NCI-H2081 treated with DMSO at 0.1 percent for 48 hours (cell line): ENCODE measurements around the gene PDE7B.

Experiments used
- DNase-seq: peaks from one replicate; lab custom pipeline; 2025; lab: John Stamatoyannopoulos, UW

Gene PDE7B

DNA sequence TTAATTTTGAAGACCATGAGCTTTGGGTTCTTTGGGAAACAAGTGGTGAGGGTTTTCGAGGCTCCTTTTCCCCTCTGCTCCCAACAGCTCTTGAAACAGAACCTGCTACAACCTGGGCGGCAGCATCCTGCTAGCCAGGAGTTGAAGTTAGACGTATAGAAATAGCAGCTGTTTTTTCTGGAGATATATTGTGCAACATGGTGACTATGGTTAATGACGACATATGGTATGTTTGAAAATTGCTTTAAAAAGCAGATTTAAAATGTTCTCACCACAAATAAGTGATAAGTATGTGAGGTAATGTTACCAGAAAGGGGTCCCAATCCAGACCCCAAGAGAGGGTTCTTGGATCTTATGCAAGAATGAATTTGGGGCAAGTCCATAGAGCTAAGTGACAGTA, 138.9 kb downstream of the PDE7B start:
- DNase-seq, result no peak

DNA sequence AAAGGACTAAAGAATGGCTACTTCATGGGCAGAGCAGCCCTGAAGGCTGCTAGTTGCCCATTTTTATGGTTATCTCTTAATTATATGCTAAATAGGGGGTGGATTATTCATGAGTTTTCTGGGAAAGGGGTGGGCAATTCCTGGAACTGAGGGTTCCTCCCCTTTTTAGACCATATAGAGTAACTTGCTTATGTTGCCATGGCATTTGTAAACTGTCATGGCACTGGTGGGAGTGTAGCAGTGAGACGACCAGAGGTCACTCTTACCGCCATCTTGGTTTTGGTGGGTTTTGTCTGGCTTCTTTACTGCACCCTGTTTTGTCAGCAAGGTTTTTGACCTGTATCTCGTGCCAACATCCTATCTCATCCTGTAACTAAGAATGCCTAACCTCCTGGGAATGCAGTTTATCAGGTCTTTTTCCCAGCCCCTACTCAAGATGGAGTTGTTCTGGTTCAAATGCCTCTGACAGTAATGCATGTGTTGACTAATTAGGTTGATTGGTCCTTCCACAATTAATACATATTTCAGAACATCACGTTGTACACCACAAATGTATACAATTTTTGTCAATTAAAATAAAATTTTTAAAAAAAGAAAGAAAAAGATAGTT, 139.5 kb downstream of the PDE7B start:
- DNase-seq, result no peak

- no peak for DNase-seq
Measured at GRCh38 chr6:135992739-135993138, 141.2 kb downstream of the PDE7B start.

DNA sequence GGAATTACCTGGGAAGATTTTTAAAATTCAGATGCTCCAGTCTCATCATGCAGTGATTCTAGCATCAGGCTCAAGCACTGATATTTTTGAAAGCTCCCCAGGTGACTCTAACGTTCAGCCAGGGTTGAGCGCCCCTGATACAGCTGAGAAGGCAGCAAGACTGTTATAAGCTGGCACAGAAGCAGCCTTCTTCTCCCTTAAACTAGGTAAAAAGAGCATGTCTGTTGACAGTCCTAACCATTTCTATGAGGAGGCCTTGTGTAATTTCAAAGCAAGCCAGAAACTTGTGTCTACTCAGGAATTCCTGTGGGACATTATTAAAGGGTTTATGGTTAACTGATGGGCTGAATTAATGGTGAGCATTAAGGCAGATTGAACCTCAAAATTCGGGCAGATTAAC, 141.9 kb downstream of the PDE7B start:
- DNase-seq, result no peak

GRCh38 chr6:135994857-135995544, 143.5 kb downstream of the PDE7B start:
- DNase-seq, result no peak

- DNase-seq, result no peak
Measured at GRCh38 chr6:135995545-135995898, 144.0 kb downstream of the PDE7B start.

DNA sequence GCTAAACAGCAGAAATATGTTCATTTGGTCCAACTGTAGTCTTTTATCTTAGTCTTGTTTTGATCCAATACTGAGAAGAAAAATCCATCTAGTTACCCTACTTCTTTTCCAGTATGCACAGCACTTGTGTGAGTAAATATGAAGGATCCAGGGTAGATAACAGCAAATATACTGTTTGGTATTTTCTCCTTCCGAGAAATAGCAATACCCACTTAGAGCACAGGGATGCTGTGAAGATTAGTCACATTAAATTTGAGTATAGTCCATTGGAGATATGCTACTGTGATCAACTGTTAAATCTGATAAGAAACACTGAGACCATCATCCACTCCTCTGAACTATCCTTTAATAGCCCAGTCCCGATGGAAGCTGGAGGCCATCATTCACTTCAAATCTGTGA, 145.2 kb downstream of the PDE7B start:
- no peak for DNase-seq

DNA sequence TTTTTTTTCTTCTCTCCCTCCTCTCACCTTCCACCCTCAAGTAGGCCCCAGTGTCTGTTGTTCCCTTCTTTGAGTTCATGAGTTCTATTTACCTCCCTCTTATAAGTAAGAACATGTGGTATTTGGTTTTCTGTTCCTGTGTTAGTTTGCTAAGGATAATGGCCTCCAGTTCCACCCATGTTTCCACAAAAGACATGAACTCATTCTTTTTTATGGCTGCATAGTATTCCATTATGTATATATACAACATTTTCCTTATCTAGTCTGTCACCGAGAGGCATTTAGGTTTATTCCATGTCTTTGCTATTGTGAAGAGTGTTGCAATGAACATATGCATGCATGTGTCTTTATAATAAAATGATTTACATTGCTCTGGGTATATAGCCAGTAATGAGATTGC, 147.9 kb downstream of the PDE7B start:
- DNase-seq, result no peak

DNA sequence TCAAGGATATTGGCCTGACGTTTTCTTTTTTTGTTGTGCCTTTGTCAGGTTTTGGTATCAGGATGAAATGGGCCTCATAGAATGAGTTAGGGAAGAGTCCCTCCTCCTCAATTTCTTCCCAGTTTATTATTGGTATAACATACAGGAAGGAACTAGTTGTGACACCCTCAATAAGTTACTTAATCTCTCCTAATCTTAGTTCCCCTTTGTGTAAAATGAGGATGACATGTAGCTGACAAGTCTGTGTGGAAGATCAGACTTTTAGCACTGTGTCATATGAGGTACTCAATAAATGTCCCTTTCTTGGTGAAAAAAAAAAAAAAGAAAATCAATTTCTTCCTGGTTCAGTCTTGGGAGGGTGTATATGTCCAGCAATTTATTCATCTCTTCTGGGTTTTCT, 155.8 kb downstream of the PDE7B start:
- DNase-seq, result no peak

- DNase-seq, result no peak
Measured at GRCh38 chr6:136011475-136011874, 160.0 kb downstream of the PDE7B start.

DNA sequence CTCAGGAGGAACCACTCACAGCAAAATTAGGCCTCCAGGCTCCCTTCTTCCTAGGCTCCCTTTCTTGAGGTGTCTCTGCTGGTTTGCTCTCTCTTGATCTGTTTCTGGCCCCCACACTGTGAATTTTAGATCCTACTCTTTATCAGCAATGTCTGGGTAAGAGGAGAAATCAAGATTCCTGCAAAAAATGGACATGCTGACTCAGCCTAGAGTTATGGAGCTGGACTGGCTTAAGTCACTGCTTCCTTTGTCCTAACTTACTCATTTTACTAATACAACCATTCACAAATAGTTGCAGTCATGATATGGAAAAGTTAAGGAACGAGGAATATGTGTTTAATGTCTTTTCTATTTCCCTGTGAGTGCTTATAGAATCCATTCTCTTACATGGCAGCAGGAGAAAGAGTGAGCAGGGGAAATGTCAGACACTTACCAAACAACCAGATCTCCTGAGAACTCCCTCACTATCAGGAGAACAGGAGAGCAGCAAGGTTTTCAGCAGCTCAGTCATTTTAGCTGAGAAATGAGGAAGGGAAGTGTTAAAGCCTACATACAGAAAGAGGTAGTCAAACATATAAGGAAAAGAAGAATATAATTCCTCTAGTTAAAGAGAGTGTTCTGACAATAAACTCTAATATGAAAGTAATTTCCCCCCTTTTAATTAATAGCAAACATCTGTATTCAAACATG, 160.8 kb downstream of the PDE7B start:
- DNase-seq, result no peak

- DNase-seq, result no peak
Measured at GRCh38 chr6:136012943-136013342, 161.4 kb downstream of the PDE7B start.

DNA sequence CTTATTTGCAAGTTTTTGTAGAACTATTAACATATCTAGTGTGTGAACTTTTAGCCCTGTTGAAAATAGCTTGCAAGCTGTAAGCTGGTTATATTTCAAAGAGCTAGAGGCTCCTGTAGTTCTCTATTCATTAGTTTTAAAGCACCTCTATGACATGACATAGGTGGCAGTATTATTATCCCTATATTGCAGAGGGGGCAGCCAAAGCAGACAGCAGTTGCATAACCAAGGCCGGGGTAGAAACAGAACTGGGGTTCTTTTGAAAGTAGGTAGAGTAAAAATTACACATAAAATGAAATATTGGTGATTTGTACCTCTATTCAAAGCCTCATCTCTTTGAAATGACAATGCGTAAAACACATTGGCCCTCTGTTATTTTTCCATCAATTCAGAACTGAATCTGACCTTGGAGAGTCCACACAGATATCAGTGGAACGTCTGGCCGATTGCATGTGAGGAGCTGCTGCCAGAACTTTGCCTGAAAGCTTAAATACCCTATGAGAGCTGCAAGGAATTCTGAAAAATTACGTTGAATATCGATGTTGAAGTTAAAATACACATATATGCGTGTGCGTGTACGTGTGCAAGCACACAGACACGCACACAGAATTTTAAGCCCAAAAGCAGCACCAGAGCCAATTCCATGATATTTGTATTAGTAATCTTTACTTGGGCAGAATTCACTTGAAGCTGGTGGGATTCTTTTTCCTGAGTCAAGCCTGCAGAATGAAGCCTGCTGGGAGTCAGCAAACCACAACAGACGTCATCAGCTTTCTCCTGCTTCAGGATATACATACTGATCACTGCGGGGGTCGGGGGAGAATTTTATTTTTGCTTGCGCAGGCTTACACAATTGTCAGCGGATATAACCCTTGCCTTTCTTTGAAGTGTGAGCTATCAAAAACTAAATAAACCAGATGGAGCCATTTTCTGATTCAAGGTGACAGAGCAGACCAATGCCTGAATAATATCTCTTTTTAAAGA, 163.2 kb downstream of the PDE7B start:
- no peak for DNase-seq

DNA sequence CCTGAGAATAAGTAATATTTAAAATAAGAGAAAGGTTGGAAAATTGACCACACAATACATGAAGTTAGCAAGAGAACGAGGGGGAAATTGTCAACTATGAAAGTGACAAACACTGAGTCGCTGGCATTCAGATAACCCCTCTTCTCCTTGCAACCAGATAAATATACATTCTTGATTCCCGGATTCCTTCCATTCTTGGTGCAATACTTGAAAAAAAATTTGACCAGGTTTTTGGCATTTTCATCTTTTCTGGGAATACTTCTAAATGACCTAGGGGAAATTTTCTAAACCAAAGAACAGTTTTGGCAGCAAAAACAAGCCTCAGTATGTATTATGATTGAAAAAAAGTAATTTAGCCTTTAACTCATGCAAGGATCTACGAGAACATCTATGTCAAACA, 164.0 kb downstream of the PDE7B start:
- DNase-seq, result no peak

DNA sequence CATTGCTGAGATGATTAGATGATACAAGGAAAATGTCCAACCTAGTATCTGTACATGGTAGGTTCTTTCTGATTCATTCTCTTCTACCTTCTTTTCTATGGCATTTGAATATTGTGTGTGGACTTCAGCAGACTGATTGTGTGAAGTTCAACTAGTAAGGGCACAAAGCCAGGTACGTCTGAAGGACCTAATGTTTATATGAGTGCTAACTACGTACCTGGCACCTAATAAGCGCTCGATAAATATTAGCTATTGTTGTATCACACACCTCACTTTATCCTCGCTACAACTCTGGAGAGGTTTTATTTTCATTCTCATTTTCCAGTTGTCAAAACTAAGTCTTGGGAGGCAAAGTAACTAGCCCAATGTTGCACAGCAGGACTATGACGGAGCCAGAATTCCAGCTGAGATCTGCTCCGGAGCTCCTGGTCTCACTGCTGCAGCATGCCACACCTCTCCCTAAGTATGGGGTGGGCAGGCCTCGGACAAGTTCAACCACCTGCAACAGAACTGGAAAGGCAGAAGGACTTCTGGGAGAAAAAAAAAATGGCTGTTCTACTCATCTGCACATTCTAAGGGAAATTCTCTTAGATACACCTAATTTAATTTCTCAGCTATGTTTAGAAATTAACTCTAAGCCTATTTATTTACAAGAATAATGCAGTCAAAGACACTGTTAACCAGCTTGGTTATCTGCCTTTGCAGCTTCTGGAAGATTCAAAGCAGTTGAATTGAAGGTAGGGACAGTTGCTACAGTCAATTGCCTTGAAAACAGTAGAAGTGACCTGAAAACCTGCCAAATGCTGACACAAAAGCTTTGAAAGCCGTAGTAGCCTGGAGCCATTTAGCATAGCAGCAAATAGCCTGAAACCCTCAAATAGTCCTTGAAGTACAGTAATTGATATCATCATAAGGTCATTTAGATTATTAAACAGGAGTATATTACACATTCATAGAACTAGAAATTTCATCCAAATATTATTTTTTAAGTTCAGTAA, 165.0 kb downstream of the PDE7B start:
- DNase-seq, result no peak

DNA sequence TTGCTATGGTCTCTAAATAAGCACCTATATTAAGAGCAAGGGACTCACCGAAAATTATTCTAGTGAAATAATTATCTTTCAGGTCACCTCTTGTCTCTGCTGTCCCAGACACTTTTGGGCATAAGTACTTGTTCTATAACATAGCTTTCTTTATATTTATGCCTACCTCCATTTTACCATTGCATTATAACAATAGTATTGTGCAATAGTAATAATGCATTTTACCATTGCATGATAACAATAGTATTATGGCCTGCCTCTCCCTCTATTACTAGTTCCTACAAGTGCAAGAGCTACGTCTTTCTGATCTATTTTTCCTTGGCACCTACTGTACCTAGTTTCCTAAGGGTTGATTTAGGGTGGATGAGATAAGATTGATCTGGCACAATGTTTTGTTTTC, 169.2 kb downstream of the PDE7B start:
- no peak for DNase-seq

GRCh38 chr6:136022224-136022874, 170.8 kb downstream of the PDE7B start:
- DNase-seq, result no peak

DNA sequence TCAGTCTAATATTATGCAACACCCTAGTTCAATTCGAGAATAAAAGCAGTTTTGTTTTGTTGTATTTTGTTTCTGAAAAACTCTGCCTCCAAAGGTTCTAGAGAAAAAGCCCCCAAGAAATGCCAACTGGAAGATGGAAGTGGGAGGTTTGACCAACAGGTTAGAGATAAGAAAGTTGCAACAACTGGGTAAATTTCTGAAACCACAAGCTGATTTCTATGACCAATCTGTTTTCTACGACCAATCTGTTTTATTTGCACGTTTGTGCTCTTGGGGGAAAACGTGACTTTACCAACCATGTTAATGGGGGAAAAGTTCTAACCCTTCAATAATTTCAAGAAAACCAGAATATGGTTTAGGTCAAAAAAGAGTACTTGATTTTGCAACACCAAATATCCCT, 173.2 kb downstream of the PDE7B start:
- no peak for DNase-seq

DNA sequence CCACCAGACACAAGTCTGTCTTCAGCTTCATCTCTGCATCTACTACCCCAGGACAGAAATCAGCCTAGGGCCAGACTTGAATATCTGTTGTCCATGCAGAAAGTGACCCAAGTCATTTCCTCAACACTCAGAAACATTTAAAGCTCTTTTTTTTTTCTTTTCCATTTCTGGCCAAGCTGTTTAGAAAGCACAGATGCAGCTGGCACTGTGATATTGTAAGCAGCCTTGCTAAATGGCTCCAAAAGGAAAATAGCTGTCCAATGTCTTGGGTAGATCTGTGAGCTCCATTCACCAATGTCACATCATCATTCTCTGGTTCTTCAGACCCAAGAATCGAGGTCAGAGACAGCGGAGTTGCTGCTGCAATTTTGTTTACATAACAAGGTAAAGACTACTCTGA, 174.2 kb downstream of the PDE7B start:
- DNase-seq, result no peak

DNA sequence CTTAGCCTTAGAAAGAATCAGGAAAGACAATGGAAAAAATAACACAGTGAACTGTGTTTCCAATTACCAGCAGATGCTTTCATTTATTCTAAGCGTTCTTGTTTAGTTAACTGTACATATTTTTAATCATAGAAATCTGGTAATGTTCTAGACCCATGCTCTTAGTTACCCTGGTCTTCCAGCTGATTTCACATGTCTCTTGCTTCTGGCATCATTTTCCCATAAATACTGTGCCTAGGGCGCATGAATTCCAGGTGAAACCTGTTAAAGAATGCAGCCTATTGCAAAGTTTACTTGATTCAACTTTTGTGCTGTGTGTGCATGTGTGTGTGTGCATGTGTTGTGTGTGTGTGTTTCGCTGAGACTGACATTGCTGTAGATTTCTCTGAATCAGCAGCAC, 178.6 kb downstream of the PDE7B start:
- no peak for DNase-seq

GRCh38 chr6:136031982-136032381, 180.5 kb downstream of the PDE7B start:
- DNase-seq, result no peak
